CD4-positive, alpha-beta T cell treated with Interleukin-10 for 1 hour (primary cell): Measurements from ENCODE around the gene ZBTB26.
"Not testable (repeated sequence)": the region's sequence is repeated elsewhere in the genome, so short reads cannot be mapped to it uniquely, and the experiment has no call there.

ENCODE experiments used
- DNase-seq: peaks from one replicate; pipeline ENCODE4 v3.0.0-alpha.2; 2020

Gene ZBTB26

DNA sequence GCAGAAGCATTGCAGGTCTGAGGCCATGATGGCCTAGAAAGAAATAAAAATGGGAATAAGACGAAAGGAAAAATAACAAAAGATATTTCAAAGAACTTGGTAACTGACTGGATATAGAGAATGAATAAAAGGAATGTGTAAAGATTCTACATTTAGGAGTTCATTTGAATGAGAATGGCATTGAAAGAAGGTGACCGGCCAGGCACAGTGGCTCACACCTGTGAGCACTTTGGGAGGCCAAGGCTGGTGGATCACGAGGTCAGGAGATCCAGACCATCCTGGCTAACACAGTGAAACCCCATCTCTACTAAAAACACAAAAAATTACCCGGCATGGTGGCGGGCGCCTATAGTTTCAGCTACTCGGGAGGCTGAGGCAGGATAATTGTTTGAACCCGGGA is 8.6 kb downstream of the ZBTB26 start:
- no peak for DNase-seq

DNA sequence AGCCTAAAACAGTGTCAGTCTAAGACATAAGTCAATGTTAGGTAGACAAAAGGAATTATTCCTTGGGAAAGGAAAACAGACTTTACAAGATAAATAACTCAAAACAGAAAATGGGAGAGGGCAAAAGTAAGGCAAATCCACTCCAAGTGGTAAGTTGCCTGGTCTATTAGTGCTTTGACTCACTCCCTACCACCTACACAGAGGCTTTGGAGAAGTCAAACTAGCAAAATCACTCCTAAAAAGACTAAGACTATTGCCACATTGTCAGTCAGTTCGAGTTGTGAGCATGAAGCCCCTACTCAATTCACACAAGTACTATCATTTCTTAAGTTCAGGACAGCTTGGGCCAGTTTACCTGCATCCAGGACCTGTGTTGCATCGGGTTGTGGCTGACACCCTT is 13.0 kb downstream of the ZBTB26 start:
- DNase-seq: no peak

DNA sequence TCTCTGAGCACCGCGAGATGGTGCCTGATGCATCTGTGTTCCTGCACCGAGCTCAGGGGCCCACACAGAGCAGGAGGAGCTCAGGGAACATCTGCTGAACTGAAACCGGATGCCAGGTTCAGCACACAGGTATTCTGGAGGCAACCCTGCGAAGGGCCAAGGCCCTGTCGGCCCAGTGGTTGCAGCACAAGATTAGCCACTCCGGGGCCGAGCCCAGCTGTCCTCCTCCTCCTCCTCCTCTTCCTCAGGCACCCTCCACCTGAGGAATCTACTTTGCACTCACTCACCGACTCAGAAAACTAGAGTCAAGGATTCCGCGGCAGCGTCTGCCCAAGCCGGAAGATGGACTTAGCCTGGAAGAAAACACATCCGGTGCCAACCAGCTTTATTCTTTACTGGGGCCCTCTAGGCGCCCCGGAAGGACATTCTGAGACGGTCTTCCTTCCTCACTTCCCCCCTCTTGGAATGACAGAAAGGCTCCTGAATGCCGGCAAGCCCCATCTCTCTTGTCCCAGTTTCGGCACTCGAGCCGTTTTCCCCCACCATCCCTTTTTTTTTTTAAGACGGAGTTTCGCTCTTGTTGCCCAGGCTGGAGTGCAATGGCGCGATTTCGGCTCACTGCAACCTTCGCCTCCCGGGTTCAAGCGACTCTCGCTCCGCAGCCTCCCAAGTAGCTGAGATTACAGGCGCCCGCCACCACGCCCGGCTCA is 18.2 kb downstream of the ZBTB26 start, which contains the start of gene ZBTB6:
TSS of gene ZBTB6 (minus strand) at position 360 of the 710 bp plus-strand sequence. CDS start 1,251 bp downstream, outside the sequence.
- peak; percentile 78 for DNase-seq

DNA sequence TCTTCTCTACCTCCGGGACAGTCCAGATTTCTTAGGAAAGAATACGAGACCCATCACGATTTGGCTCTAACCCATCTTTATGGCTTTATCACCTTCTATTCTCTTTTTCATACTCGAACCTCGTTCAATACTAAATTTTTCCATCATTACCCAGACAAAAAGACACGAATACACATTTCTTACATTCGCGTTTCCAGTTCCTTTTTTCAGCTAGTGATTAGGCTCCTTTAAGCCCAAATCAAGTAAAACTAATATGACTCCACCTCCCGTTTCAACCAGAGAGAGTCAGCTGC is 18.7 kb downstream of the ZBTB26 start:
- DNase-seq: no peak

DNA sequence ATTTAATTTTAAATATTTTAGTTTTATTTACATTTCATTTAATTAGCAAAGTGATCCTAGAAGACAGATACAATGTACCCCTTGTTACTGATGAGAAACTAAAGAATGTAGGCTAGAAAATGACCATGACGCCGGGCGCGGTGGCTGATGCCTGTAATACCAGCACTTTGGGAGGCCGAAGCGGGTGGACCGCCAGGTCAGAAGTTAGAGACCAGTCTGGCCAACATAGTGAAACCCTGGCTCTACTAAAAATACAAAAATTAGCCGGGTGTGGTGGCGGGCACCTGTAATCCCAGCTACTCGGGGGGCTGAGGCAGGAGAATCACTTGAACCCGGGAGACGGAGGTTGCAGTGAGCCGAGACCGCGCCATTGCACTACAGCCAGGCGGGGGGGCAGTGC is 25.2 kb downstream of the ZBTB26 start:
- not testable (repeated sequence) for DNase-seq

DNA sequence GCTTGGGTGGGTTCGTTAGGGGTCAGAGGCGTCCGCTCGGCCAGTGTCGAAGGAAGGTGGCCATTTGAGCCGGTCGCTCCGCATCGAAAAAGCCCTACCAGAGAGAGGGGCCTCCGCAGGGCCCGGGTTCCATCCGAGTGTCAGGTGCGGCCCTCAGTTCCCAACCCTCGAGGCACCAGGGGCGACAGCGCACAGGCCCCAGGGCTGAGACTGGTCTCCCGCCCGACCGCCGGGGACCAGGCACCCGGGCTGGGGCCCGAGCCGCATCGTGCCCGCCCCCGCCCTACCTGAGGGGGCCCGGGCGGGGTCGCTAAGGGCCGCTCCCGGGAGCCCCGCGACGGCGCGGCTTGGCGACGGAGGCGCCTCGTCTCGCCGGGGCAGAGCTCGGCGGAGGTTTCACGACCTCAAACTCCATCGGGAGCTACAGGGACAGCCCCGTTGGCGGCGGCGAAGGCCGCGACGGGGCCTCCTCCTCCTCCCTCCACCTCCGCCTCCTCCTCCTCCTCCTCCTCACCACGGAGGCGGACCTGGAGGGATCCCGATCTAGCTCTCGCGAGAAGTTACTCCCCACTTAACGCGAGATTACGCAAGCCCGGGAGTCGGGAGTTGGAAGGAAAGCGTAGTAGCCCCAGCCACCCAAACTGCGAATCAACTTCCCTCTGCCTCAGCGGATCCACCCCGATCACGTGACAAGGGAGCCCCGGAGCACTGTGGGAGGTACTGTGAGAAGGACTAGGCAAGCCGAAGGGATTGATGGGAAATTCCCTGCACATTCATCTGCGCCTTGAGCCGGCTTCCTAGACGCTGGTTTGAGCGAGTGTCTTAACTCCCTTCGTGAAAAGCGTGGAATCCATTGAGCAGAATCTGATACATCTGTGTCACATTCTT is 26.2 kb downstream of the ZBTB26 start, which contains the start of gene RC3H2:
TSS of gene RC3H2 (minus strand) at position 537 of the 888 bp plus-strand sequence. CDS start 7,850 bp downstream, outside the sequence.
- DNase-seq: peak; percentile 99

DNA sequence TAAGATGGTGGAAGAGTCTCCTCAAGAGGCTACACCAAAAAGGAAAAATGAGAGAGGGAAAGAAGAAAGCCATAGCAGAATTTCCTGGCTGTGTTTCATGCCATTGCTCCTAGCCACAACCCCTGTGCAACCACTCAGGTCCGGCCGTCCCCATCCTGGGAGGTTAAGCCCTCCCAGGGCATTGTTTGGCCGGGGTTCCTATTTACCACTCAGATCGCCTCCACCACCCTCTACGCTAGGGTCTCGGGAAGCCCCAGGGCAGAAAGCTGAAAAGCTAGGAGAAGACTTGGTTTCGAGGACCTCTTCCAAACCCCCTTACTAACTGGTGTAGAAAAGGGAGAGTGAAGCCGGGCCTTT is 26.9 kb downstream of the ZBTB26 start:
- peak; percentile 29 for DNase-seq

DNA sequence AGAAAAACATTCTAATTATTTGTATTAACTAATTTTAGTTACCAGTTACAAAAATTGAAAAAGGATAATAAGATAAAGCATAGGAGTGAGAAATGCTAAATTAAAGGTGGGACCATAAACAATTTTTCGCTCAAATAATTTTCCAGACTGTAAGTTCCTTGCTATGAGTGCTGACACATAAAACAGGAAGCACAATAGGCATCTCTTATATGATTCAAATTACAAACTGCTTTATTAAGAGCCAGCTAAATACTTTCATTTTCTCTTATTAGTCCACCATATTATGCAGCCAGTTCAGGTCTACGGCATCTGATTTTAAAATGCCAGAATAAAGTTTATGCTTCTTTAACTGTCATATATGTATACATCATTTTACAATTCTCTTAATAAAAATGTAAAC is 30.5 kb downstream of the ZBTB26 start:
- DNase-seq: peak; percentile 37

DNA sequence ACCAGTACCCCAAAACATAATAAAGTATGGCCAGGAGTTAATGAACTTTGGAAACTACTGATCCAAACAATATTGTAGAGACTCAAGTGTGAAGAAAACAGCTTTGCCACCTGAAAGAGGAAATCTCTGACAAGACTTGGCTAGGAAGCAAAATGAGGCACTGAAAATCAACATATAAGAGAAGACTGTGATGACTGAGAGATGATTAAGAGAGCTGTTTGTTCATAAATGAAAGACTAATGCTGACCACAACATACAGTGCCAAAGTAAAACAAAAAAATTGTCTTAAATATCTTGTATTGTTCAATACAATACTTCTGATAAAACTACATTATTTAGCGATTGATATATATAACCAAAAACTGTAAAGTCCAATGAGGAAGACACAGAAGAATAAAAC is 33.3 kb downstream of the ZBTB26 start:
- DNase-seq: no peak

DNA sequence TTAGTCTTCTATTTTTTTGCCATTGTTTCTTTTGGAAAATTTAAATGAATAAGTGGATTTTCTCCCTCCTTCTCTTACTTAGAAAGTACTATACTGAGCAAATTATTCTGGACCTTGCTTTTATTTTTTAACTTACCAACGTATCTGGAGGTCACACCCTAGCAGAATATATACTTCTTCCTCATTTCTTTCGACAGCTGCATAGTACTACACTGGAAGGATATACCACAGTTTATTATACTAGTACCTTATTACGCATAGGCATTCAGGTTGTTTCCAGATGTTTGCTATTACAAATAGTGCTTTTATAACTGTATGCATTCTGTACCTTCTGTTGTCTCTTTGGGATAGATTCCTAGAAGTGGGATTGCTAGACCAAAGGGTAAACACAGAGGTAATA is 42.8 kb downstream of the ZBTB26 start:
- no peak for DNase-seq

DNA sequence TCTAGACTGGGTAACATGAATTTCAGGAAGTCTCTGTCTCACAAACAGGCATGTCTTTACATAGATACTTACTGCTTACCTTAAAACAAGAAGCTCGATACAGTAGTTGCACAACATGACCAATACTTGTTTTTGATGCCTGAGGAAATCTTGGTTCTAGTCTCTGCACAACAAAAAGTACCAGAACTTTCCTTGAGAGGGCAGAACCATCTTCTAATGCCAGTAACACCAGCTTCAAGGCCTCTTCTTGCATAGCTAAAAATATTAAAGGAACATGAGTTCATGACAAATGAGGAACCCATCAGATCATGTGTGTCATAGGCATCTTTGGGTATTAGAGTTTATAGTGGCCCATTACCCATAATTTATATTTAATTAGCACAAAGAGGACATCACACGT is 48.2 kb downstream of the ZBTB26 start:
- no peak for DNase-seq

DNA sequence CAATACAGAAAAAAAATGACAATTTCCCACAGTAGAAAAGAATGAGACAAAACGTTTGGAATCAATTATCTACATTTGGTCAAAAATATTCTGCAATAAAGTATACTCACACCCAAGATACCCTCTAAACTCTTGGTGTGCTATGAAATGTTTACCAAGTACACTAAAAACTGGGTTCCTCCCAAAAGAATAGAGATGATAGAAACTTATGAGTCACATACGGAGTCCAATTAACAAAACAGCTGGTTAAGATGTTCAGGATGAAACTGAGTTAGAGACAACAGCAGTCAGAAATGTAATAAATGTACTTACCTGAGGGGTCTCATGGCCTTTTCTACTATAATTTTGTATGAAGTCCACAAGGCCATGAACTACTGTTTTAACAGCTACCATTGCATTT is 51.9 kb downstream of the ZBTB26 start:
- DNase-seq: no peak

DNA sequence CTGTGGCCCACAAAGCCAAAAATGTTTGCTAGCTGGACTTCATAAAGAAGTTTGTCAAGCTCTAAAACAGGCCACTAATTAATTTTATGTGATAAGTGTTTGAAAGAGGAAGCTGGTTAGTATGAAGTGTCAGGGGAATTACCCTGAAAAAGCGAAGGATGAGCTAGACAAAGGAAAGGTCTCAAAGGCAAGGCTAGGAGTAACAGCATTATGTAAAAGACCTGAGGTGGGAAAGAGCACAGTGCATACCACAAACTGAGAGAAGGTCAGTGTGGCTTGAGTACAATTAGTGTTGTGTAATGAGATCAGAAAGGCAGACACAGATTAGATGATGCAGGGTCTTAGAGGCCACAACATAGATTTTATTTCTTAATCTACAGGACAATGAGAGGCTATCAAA is 55.8 kb downstream of the ZBTB26 start:
- DNase-seq: no peak

DNA sequence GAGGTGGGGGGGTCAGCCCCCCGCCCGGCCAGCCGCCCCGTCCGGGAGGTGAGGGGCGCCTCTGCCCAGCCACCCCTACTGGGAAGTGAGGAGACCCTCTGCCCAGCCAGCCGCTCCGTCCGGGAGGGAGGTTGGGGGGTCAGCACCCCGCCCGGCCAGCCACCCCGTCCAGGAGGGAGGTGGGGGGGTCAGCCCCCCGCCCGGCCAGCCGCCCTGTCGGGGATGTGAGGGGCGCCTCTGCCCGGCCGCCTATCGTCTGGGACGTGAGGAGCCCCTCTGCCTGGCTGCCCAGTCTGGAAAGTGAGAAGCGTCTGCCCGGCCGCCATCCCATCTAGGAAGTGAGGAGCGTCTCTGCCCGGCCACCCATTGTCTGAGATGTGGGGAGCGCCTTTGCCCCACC is 64.0 kb downstream of the ZBTB26 start:
- DNase-seq: not testable (repeated sequence)

DNA sequence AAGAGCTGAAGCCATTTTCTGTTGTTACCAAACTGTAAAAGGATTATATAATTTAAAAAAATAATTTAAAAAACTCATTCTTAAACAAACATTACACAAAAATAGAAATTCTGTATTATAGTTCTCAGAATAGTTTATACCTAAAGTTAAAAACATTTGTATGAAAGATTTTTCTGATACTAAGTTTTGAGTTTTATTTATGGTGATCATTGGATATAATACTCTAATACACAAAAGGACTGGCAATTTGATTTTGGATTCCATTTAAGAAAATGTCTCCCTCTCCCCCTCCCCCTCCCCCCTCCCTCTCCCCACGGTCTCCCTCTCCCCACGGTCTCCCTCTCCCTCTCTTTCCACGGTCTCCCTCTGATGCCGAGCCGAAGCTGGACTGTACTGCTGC is 65.2 kb downstream of the ZBTB26 start:
- DNase-seq: no peak
